Pulmonary artery endothelial cell (primary cell): Measurements from ENCODE around the gene GNG7. TPM values are rescaled to one million over a fixed set of nuclear protein-coding genes. Genes with fewer than 3 reads are reported as not detected.
"Not testable (repeated sequence)": the region's sequence is repeated elsewhere in the genome, so short reads cannot be mapped to it uniquely, and the experiment has no call there.

Experiments used
- DNase-seq: peaks from one replicate; pipeline ENCODE4 v3.0.0-alpha.2; 2011; ENCODE audit warnings: low read depth, low spot score
- total RNA-seq: library from RNA; depleted of rRNA; stranded (reverse); fragments of >200 nt; gene quantifications from 2 replicates; pipeline ENCODE4 v1.2.3, GENCODE V29; 2014

The GNG7 gene
- total RNA-seq, 1 donor from 2014 or later: 0.20 TPM

DNA sequence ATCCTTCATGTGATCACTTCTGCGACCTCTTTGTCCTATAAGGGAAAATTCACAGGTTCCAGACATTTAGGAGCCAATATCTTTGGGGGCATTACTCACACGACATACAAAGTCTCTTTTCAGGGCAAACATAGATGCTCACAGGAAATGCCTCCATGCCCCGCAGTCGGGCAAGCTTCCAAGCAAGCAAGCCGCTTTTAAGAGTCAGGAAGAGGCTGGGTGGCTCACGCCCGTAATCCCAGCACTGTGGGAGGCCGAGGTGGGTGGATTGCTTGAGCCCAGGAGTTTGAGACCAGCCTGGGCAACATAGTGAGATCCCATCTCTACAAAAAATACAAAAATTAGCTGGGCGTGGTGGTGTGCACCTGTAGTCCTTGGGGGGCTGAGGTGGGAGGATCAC lies 96.6 kb downstream of the GNG7 start:
- DNase-seq: not testable (repeated sequence)

DNA sequence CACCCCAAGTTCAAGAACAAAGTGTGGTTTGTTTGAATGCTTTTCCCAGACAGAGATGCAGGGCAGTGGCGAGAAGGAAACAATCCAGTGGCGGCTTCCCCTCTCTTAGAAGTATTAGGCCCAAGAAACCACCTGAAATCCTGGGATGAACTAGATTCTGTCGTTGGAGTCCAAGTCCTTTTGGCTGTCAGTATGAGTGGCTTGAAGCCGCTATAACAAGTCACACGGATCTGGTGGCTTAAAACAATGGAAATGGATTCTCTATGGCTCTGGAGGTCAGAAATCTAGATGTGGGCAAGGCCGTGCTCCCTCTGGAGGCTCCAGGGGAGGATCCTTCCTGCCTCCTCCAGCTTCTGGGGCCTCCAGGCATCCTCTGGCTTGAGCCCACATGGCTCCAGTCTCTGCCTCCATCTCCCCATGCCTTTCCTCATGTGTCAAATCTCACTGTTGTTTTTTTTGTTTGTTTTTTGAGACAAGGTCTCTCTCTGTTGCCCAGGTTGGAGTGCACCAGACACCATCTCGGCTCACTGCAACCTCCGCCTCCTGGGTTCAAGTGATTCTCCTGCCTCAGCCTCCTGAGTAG lies 97.7 kb downstream of the GNG7 start:
- no peak for DNase-seq

GRCh38 chr19:2603334-2603733 lies 99.2 kb downstream of the GNG7 start:
- DNase-seq: no peak

DNA sequence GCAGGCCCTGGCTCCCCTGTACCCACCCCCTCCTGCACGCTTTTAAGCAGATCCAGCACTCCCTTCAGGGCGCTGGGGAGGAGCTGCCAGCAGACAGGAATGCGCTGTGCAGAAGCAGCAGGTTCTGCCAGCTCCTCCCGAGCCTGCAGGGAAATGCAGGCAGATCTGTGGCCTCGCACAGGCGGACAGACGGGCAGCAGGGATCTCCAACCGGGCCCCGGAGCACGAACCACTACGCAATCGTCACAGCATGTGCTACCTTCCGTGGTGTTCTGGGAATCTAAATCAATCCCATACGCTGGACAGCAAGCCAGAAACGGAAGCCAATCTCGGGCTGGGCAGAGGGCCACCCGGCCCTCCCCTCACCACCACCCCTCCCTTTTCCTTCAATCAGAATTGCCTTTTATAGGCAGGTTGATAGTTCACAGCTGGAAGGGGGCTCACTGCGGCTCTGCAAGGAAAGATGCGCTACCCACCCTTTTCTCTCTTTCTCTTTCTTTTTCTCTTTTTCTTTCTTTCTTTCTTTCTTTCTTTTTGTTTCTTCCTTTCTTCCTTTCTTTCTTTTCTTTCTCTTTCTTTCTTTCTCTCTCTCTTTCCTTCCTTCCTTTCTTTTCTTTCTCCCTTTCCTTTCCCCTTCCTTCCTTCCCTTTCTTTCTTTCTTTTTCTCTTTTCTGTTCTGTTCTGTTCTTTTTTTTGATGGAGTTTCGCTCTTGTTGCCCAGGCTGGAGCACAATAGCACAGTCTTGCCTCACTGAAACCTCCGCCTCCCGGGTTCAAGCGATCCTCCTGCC lies 99.9 kb downstream of the GNG7 start:
- no peak for DNase-seq

GRCh38 chr19:2600914-2601870 lies 101.3 kb downstream of the GNG7 start:
- DNase-seq: no peak

DNA sequence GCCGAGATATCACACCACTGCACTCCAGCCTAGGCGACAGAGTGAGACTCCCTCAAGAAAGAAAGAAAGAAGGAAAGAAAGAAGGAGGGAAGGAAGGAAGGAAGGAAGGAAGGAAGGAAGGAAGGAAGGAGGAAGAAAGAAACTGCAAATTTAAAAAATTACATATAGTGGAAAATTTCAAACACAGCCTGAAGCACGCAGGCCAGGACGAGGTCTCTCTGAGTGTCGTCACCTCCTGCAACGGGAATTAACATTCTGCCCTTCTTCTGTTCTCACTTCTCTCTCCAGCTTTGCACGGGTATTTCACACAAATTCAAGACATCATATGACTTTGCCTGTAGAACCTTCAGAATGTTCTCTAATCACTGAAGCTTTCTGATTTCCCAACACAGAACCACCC lies 108.2 kb downstream of the GNG7 start:
- no peak for DNase-seq

- no peak for DNase-seq
Measured at GRCh38 chr19:2592824-2593223, 109.7 kb downstream of the GNG7 start.

DNA sequence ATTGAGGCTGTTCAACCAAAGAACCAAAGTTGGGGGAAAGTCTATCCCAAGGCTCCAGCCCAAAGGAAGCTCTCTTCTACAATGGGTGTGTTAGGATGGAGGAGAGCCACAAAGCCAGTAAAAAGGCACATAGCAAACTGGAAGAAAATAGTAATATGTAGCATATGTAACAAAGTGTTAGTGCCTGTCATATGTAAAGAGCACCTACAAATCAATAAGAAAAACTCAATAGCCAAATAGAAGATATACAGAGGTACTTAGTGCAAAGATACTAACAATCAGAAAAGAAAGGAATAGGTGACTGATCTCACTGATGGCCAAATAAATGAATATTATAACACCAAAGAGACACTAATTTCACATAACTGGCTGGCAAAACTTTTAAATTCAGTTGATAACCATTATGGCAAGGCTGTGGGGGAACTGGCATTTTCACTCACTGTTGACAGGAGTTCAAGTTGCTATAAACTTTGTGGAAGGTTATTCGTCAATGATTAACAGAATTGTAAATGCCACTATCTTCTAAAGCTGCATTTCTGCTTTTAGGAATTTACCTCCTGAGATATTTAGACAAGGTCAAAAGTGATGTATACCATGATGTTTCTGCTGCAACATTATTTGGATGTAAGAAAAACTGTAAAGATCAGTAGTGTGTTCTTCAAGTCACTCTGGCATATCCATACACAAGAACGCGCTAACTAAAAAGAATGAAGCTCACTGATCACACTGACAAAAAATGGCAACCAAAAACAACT lies 110.8 kb downstream of the GNG7 start:
- no peak for DNase-seq

DNA sequence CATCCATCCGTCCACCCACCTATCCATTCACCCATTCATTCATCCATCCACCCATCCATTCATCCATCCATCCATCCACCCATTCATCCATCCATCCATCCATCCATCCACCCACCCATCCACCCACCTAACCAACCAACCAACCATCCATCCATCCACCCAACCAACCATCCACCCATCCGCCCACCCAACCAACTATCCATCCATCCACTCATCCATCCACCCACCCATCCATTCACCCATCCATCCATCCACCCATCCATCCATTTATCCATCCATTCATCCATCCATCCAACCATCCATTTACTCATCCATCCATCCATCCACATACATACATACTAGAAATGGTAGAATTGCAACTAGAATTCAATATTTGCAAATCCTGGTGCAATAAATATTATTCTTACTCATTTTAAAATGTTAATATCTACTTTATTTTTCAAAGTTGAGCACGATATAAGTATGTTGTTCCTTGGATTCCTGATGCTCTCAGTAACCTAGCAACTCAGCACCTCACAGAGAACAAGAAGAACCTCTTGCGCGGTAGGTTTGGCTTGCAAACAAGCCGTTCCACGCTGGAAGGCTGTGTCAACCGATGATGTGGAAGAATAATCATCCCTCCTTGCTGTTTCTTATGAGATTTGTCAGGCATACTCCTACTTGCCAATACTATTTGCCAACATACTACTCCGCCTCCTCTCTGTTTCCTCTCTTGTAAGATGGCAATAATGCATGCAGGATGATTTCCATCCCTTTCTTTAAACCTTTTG lies 111.7 kb downstream of the GNG7 start:
- DNase-seq: no peak

DNA sequence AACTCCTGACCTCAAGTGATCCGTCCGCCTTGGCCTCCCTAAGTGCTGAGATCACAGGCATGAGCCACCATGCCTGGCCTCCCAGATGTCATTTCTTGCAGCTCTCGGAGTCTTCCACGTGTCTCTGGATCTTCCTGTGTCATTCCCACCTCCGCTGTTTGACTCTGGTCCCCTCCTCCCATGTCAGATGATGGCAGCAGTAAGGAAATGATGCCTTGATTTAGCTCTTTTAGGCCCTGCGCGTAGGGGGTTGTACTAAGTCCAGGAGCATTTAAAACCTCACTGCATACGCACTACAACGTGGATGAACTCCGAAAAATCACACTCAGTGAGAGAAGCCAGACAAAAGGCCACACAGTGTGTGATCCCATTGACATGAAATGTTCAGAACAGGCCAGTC lies 113.1 kb downstream of the GNG7 start:
- no peak for DNase-seq

- DNase-seq: no peak
Measured at GRCh38 chr19:2588081-2588777, 114.3 kb downstream of the GNG7 start.

DNA sequence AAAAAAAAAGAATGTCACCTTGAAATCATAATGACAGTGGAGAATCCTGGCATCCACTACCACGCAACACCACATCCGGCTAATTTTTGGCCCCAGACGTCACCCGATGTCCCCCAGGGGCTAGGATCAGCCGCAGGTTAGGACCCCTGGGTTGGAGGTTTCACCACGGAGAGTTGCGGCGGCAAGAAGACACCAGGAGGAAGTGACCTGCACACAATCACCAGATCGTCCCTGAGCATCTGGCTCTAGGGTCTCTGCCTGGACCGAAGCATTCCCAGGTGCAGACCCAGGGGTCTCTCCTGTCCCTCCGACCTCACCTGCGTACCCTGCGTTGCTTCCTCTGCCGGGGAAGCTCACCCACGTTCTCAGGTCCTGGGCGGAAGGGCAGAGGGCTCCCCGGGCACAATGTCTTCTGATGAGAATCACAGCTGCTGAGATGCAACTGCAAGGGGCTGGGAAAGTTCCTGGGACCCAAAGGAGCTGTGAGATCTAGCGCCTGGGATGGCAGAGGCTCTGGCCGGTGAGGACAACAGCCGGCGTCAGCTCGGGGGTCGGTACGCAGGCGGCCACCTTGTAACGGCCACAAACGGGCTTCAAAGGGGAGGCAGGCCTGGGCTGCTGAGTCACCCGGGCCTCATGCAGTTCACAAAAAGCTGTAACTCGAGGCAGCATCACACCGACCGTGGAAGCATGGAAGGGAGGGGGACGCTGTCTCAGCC lies 115.3 kb downstream of the GNG7 start:
- no peak for DNase-seq

DNA sequence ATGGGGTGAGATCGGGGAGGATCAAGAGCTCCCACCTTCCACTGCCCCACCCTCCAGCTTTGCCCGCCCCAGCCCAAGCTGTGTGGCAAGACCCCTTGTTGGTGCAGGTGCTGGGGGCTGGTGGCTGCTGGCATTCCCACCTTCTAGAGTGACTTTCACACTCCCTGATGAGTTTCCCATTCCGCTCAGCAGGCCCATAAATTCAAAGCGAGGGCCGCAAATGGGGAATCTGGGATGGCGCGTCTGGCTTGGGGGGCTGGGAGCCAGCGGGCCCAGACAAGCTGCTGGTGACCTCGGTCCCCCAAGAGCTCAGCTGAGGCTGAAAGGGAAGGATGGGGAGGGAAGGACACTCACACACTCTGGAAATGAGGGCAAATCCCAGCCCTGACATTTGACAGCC lies 116.3 kb downstream of the GNG7 start:
- DNase-seq: no peak

DNA sequence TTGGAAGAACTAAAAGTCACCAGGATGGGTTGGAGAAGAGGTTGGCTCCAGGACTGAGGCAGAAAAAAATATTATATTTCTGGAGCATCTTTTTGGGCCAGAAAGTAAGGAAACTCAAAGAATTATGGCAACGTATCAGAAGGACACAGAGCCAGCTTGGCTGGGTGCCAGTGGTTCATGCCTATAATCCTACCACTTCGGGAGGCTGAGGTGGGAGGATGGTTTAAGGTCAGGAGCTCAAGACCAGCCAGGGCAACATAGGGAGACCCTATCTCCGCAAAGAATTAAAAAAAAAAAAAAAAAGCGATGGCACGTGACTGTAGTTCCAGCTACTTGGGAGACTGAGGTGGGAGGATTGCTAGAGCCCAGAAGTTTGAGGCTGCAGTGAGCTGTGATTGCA lies 118.5 kb downstream of the GNG7 start:
- DNase-seq: no peak

- DNase-seq: no peak
Measured at GRCh38 chr19:2582984-2583956, 119.2 kb downstream of the GNG7 start.

DNA sequence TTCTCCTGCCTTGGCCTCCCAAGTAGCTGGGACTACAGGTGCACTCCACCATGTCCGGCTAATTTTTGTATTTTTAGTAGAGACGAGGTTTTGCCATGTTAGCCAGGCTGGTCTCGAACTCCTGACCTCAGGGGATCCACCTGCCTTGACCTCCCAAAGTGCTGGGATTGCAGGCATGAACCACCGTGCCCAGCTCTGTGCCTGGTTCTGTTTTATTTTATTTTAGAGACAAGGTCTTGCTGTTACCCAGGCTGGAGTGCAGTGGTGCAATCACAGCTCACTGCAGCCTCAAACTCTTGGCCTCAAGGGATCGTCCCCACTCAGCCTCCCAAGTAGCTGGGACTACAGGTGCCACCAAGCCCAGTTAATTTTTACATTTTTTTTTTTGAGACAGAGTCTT lies 122.1 kb downstream of the GNG7 start:
- DNase-seq: not testable (repeated sequence)

DNA sequence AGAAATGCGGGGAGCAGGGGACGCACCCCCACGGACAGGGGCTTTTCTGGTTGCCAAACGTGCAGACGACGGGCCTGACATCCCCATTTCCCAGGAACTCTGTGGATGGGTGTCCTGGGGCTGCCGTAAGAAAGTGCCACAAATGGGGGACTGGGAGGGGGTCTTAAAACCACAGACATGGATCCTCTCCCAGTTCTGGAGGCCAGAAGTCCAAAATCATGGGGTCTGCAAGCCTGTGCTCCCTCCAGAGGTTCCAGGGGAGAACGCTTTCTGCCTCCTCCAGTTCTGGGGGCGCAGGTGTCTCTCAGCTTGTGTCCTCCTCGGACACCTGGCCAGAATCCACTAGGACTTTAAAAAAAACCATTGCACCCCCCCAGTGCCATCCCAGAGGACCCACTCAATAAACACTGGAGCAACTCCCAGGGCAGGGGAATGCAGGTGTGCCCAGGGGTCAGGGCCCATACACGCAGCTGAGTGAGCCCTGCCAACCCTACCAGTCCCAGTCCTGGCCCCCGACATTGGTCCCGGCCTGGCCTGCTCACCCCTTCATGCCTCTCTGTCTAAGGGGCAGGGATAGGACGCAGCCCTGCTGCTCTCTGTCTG lies 122.7 kb downstream of the GNG7 start:
- no peak for DNase-seq
